ENCODE measurements around the gene C5orf52.
A peak's percentile ranks its signal among the peaks of the same experiment; 100 is the strongest.
"Not testable (repeated sequence)": the region's sequence is repeated elsewhere in the genome, so short reads cannot be mapped to it uniquely, and the experiment has no call there.

The C5orf52 gene

GRCh38 chr5:157689942-157690689 is 18.8 kb downstream of the C5orf52 start:
- H3K4me3 ChIP-seq (ENCODE audit: low read depth, low read length), result no peak overlapping the region
- TF ChIP-seq CTCF (IDR thresholded peaks at IDR 0.05; ENCODE audit: borderline replicate concordance, insufficient read depth, low read depth, low read length), result peak; percentile 19; the same call in 1 of the 2 replicates

- no peak overlapping the region for H3K4me3 ChIP-seq (ENCODE audit: low read depth, low read length)
- no peak for TF ChIP-seq CTCF (IDR thresholded peaks at IDR 0.05; ENCODE audit: borderline replicate concordance, insufficient read depth, low read depth, low read length)
Measured at GRCh38 chr5:157690690-157691433, 19.5 kb downstream of the C5orf52 start.

GRCh38 chr5:157693816-157694215 is 22.5 kb downstream of the C5orf52 start:
- H3K4me3 ChIP-seq (ENCODE audit: low read depth, low read length), result not testable (repeated sequence)

- H3K4me3 ChIP-seq (ENCODE audit: low read depth, low read length), result not testable (repeated sequence)
Measured at GRCh38 chr5:157696154-157696553, 24.8 kb downstream of the C5orf52 start.

- not testable (repeated sequence) for H3K4me3 ChIP-seq (ENCODE audit: low read depth, low read length)
Measured at GRCh38 chr5:157698674-157699073, 27.3 kb downstream of the C5orf52 start.

GRCh38 chr5:157703736-157704135 is 32.4 kb downstream of the C5orf52 start:
- no peak overlapping the region for H3K4me3 ChIP-seq (ENCODE audit: low read depth, low read length)
- no peak for TF ChIP-seq CTCF (IDR thresholded peaks at IDR 0.05; ENCODE audit: borderline replicate concordance, insufficient read depth, low read depth, low read length)

GRCh38 chr5:157708866-157709265 is 37.5 kb downstream of the C5orf52 start:
- no peak overlapping the region for H3K4me3 ChIP-seq (ENCODE audit: low read depth, low read length)
- no peak for TF ChIP-seq CTCF (IDR thresholded peaks at IDR 0.05; ENCODE audit: borderline replicate concordance, insufficient read depth, low read depth, low read length)

- no peak overlapping the region for H3K4me3 ChIP-seq (ENCODE audit: low read depth, low read length)
- no peak for TF ChIP-seq CTCF (IDR thresholded peaks at IDR 0.05; ENCODE audit: borderline replicate concordance, insufficient read depth, low read depth, low read length)
Measured at GRCh38 chr5:157709346-157709745, 38.0 kb downstream of the C5orf52 start.
